Upper lobe of left lung (tissue), 6 donors: ENCODE measurements around the gene SGCA. TPM values are rescaled to one million over a fixed set of nuclear protein-coding genes. Genes with fewer than 3 reads are reported as not detected.

Experiments used
- ATAC-seq, 2 donors: fragments of 200-7000 bp; cut with Tn5 transposase; one replicate each; pipeline ENCODE4 v1.9.1; 2022; ENCODE audit warnings: mild to moderate bottlenecking in 2 of 2, moderate library complexity in 2 of 2; ENCODE audit not compliant: low FRiP score in 2 of 2
- DNase-seq, 2 donors: peaks; one replicate each; pipeline ENCODE4 v3.0.0-alpha.2; 2019 to 2020
- H3K27ac ChIP-seq, 4 donors: fragments of 200-600 bp; sonication (generic); one replicate each; pipeline ENCODE4 v1.5.1; 2016 to 2019
- H3K27me3 ChIP-seq, 4 donors: fragments of 200-600 bp; sonication (generic); one replicate each; pipeline ENCODE4 v1.5.1; 2017 to 2019
- H3K36me3 ChIP-seq, 4 donors: fragments of 200-600 bp; sonication (generic); one replicate each; pipeline ENCODE4 v1.5.1; 2016 to 2019
- H3K4me1 ChIP-seq, 4 donors: fragments of 200-600 bp; sonication (generic); one replicate each; pipeline ENCODE4 v1.5.1; 2018 to 2019
- H3K4me3 ChIP-seq, 4 donors: fragments of 200-600 bp; sonication (generic); one replicate each; pipeline ENCODE4 v1.5.1; 2017 to 2019; ENCODE audit warnings: mild to moderate bottlenecking in 2 of 4, moderate library complexity in 1 of 4
- H3K9me3 ChIP-seq, 4 donors: fragments of 200-600 bp; sonication (generic); one replicate each; pipeline ENCODE4 v1.5.1; 2018 to 2019
- EP300 ChIP-seq, 4 donors: sonication (generic); formaldehyde crosslinking; IDR thresholded peaks; one replicate each; pipeline ENCODE4 v1.5.1; 2017; ENCODE audit warnings: antibody characterized with exemption in 4 of 4, control low read depth in 2 of 4
- POLR2A ChIP-seq, 4 donors: fragments of 450-650 bp; IDR thresholded peaks; one replicate each; pipeline ENCODE4 v1.5.1; 2016 to 2017; ENCODE audit warnings: antibody characterized with exemption in 4 of 4, mild to moderate bottlenecking in 2 of 4
- POLR2AphosphoS5 ChIP-seq, 2 donors: sonication (generic); formaldehyde crosslinking; IDR thresholded peaks; one replicate each; pipeline ENCODE4 v1.5.1; 2017; ENCODE audit warnings: antibody characterized with exemption in 2 of 2
- WGBS, 2 donors: methylation state at CpG; one replicate each; pipeline ENCODE4 v1.1.5; 2017 to 2018; 5-methylcytosine and 5-hydroxymethylcytosine counted together
- total RNA-seq, 6 donors: library from RNA; depleted of rRNA in 4 of 6; stranded (reverse); fragments of >200 nt in 4 of 6; gene quantifications; one replicate each; pipeline versions ENCODE4 v1.1.0 to v1.2.1, GENCODE V29; 2016 to 2021
- TF ChIP-seq, protein P1 (sequence below), 6 experiments: fragments of 450-650 bp in 4 of 6; fragments of 200-600 bp in 2 of 6; sonication (generic) in 2 of 6; IDR thresholded peaks; one replicate each; pipeline ENCODE4 v1.5.1; 2016 to 2019; ENCODE audit warnings: antibody characterized with exemption in 6 of 6
- donor health status: DM: no; HTN: no; CAD: no; lungs with moderate emphysema.
- donor health status: DM: no; HTN: yes; CAD: no; lungs with severe emphysema.

SGCA gene
- total RNA-seq, 6 donors from 2014 or later, result 1.6 to 19.7 (median 14.1) TPM

DNA sequence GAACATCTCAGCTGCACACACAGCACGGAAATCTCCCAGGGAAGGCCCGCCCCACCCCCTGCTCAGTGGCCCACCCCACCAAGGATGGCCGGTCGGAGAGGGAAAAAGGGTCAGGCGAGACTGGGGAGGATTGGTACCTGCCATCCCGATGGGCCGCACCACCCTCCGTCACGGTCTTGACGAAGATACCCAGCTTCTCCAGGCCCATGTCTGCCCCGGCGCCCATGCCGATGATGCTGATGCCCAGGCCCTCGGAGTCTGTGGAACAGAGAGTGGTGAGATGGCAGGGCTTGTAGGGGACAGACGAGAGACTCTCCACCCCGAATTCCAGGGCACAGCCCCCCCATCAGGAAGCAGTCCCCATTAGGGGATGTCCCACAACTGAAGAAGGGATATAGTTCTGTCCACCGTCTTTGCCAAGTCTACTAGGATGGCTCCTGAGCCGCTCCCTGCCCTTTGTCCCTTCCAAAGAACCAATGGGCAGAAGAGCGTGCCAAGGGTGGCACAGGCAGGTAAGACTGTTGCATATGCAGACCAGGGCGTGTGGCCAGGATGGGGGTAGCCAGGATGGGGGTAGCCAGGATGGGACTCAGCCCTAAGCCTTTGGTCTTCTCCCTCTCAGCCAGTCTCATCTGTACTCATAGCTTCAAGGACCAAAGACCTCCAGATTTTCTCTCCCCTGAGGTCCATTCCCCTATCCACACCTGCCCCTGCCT lies 22.2 kb upstream of the SGCA start:
- Histone ChIP-seq H3K4me3 (no peak overlapping the region), H3K4me1 (peaks cover 70 to 93% (median 75%) of the 10 kb centered on the region in 4 donors), H3K27me3 (no peaks in the 10 kb centered on the region), H3K27ac (peak overlapping the region in 1 of 4 donors; percentile 97), H3K9me3 (no peaks in the 10 kb centered on the region), H3K36me3 (peaks cover 23 to 67% (median 57%) of the 10 kb centered on the region in 4 donors)
- no peak for DNase-seq
- no peak for ATAC-seq
- TF ChIP-seq POLR2AphosphoS5 (IDR thresholded peaks at IDR 0.05) (no peak), POLR2A (IDR thresholded peaks at IDR 0.05) (no peak), EP300 (IDR thresholded peaks at IDR 0.05) (no peak)
- TF ChIP-seq, protein P1, sequence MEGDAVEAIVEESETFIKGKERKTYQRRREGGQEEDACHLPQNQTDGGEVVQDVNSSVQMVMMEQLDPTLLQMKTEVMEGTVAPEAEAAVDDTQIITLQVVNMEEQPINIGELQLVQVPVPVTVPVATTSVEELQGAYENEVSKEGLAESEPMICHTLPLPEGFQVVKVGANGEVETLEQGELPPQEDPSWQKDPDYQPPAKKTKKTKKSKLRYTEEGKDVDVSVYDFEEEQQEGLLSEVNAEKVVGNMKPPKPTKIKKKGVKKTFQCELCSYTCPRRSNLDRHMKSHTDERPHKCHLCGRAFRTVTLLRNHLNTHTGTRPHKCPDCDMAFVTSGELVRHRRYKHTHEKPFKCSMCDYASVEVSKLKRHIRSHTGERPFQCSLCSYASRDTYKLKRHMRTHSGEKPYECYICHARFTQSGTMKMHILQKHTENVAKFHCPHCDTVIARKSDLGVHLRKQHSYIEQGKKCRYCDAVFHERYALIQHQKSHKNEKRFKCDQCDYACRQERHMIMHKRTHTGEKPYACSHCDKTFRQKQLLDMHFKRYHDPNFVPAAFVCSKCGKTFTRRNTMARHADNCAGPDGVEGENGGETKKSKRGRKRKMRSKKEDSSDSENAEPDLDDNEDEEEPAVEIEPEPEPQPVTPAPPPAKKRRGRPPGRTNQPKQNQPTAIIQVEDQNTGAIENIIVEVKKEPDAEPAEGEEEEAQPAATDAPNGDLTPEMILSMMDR (IDR thresholded peaks at IDR 0.05), result no peak
- 93 to 97% methylated on average over 14 to 20 of the region's 20 CpGs for WGBS, 2 donors

DNA sequence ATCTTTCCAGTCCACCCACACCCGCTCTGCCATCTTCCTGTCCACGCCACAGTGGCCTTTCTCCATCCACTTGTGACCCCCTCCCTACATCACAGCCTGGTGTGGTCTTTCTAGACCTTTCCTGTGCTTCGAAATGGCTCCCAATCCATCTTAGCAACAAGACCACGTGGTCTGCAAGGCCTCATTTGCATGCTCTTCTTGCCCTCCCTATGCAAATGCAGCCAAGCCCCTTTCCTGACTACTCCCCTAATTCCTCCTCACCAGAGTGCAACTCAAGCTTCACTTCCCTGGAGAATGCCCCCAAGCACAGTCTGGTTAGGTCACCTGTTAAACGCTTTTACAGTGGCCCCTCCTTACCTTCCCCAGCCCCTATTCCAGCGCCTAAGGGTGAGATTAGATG lies 21.4 kb upstream of the SGCA start:
- Histone ChIP-seq H3K36me3 (peaks cover 17 to 60% (median 50%) of the 10 kb centered on the region in 4 donors), H3K4me3 (no peak overlapping the region), H3K27ac (peak overlapping the region in 2 of 4 donors; percentile 95 to 97), H3K4me1 (peaks cover 68 to 96% (median 78%) of the 10 kb centered on the region in 4 donors), H3K9me3 (no peaks in the 10 kb centered on the region), H3K27me3 (no peaks in the 10 kb centered on the region)
- 75 to 82% methylated on average over 6 of the region's 6 CpGs for WGBS, 2 donors
- ATAC-seq (no peak), DNase-seq (no peak)
- TF ChIP-seq POLR2A (IDR thresholded peaks at IDR 0.05) (no peak), EP300 (IDR thresholded peaks at IDR 0.05) (no peak), POLR2AphosphoS5 (IDR thresholded peaks at IDR 0.05) (no peak)

DNA sequence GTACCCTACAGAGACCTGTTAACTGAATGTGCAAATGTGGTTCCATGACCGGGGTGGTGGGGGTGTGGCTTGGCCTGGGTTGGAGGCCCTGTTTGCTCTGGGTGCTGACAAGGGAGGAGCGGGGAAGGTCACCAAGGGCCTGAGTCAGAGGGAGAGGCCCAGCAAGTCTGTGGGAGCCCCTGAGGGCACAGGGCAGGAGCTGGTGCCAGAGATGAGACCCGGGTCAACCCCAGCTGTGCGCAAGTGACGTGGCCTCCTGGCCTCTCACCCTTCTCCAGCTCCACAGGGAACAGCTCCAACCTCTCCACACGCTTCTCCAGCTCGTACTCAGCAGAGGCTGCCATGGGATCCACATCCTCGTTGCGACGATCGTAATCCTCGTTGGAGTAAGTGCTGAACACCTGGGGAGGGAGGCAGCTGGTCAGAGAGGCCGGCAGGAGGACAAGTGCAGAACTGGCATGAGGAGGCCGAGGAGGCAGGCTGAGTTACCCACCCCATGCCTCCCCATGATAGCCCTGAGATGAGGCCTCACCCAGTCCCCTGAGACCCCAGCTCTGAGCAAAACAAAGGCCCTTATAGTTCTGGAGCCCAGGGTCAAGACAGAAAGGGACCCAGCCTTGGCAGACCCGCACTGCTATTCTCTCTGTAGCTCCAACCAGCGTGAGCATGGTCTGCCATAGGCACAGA lies 20.8 kb upstream of the SGCA start:
- 41 to 78% methylated on average over 3 to 15 of the region's 16 CpGs for WGBS, 2 donors
- Histone ChIP-seq H3K4me3 (no peak overlapping the region), H3K27ac (peak overlapping the region in 2 of 4 donors; percentile 95 to 97), H3K9me3 (no peaks in the 10 kb centered on the region), H3K4me1 (peaks cover 62 to 90% (median 73%) of the 10 kb centered on the region in 4 donors), H3K27me3 (no peaks in the 10 kb centered on the region), H3K36me3 (peaks cover 17 to 55% (median 47%) of the 10 kb centered on the region in 4 donors)
- ATAC-seq (no peak), DNase-seq (no peak)
- TF ChIP-seq POLR2A (IDR thresholded peaks at IDR 0.05), result no peak
- no peak for TF ChIP-seq EP300 (IDR thresholded peaks at IDR 0.05)

DNA sequence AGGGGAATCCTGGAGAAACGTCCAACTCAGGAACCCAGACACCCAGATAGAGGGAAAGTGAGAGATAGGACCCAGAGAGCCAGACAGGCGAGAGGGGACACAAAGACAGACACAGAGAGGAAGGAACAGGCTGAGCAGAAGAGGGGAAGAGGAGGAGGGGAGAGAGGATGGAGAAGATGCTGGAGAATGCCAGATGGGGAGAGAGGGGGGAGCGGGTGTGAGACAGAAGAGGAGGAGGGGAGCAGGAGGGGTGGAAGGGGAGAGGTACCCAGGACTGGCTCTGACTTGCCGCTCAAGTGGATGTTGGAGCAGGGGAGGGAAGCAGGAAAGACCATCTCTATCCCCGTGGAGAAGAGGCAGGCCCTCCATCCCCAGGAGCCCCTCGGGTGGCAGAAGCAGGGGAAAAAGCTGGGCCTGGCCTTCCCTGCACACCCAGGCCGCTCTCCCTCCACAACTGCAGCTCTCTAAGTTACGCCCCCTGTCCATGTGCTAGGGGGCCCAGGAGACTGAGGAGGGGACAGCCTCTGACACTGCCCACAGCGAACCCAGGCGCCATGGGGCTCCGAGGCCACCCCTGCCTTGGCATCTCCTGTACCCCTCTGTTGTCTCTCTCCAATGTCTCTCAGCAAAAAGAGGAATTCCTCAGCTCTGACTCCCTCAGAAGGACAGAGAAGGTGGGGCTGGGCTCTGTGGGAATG lies 20.1 kb upstream of the SGCA start:
- no peak for DNase-seq
- Histone ChIP-seq H3K27ac (peak overlapping the region; percentile 11 to 97 (median 66)), H3K27me3 (no peaks in the 10 kb centered on the region), H3K4me3 (peak overlapping the region in 1 of 4 donors; percentile 94), H3K36me3 (peaks cover 17 to 48% (median 42%) of the 10 kb centered on the region in 4 donors), H3K9me3 (no peaks in the 10 kb centered on the region), H3K4me1 (peaks cover 55 to 88% (median 66%) of the 10 kb centered on the region in 4 donors)
- TF ChIP-seq EP300 (IDR thresholded peaks at IDR 0.05) (no peak), POLR2AphosphoS5 (IDR thresholded peaks at IDR 0.05) (no peak)
- TF ChIP-seq, protein P1 (IDR thresholded peaks at IDR 0.05), result no peak
- ATAC-seq, result no peak
- 64 to 74% methylated on average over 9 to 11 of the region's 11 CpGs for WGBS, 2 donors

DNA sequence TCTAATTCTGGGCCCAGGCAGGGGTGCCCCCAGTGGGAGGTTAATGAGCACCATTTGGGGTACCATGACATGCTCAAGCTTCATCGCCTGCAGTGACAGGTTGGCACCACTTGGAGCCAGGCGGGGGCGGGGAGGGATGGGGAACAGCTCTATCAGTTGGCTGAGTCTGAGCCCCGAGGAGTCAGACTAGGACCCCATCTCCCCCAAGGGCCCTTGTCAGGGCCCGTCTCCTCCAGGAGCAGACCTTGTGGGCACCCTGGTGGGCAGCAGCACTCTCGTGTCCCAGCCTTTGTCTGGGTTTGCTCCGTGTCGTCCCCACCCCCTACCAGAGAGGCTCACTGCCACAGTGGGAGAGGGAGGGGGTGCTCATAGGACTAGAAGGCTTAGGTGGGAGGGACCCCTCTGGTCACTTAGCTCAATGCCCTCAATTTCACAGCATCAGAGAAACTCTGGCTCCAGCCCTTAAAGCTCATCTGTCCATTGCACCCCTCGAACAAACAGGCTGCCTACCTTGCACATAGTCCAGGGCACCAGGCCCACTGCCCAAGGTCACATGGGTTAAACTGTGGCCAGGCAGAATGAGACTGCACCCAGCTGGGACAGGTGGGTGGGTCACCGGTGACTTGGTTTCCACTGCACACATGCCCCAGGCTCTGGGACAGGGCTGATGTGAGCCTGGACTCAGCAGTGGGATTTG lies 19.4 kb upstream of the SGCA start:
- no peak for TF ChIP-seq EP300 (IDR thresholded peaks at IDR 0.05)
- TF ChIP-seq, protein P1 (IDR thresholded peaks at IDR 0.05), result peak in 1 of 6 experiments; percentile 16
- Histone ChIP-seq H3K4me3 (peak overlapping the region; percentile 3 to 94 (median 79)), H3K27ac (peak overlapping the region; percentile 36 to 97 (median 94)), H3K9me3 (no peaks in the 10 kb centered on the region), H3K27me3 (no peaks in the 10 kb centered on the region), H3K4me1 (peaks cover 48 to 84% (median 62%) of the 10 kb centered on the region in 4 donors), H3K36me3 (peaks cover 12 to 41% (median 35%) of the 10 kb centered on the region in 4 donors)
- no peak for DNase-seq
- no peak for ATAC-seq
- 73 to 75% methylated on average over 4 to 10 of the region's 10 CpGs for WGBS, 2 donors
